H4 (cell line): ENCODE results near the gene SART3. TPM values are rescaled to one million over a fixed set of nuclear protein-coding genes. Genes with fewer than 3 reads are reported as not detected.

Source experiments
- DNase-seq: peaks from one replicate; pipeline ENCODE4 v3.0.0-alpha.2; 2015; ENCODE audit warnings: low spot score
- total RNA-seq: library from RNA; depleted of rRNA; stranded (reverse); fragments of >200 nt; shearing (Covaris generic); gene quantifications from 2 replicates; pipeline ENCODE4 v1.2.3, GENCODE V29; 2014

SART3 gene
- total RNA-seq, 1 experiment from 2014 or later: 44.8 TPM

GRCh38 chr12:108523365-108523764 is 37.6 kb downstream of the SART3 start:
- no peak for DNase-seq

GRCh38 chr12:108519558-108519957 is 41.4 kb downstream of the SART3 start:
- DNase-seq: no peak

DNA sequence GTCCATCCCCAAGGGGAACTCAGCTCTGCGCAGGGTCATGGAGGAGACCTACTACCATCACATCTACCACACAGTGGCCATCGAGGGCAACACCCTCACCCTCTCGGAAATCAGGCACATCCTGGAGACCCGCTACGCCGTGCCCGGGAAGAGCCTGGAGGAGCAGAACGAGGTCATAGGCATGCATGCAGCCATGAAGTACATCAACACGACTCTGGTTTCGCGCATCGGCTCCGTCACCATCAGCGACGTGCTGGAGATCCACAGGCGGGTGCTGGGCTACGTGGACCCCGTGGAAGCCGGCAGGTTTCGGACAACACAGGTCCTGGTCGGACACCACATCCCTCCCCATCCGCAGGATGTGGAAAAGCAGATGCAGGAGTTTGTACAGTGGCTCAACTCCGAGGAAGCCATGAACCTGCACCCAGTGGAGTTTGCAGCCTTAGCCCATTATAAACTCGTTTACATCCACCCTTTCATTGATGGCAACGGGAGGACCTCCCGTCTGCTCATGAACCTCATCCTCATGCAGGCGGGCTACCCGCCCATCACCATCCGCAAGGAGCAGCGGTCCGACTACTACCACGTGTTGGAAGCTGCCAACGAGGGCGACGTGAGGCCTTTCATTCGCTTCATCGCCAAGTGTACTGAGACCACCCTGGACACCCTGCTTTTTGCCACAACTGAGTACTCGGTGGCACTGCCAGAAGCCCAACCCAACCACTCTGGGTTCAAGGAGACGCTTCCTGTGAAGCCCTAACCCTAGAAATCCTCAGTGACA is 42.1 kb downstream of the SART3 start:
- no peak for DNase-seq

GRCh38 chr12:108518101-108518715 is 42.8 kb downstream of the SART3 start:
- no peak for DNase-seq

GRCh38 chr12:108517288-108518100 is 43.5 kb downstream of the SART3 start:
- DNase-seq: no peak

DNA sequence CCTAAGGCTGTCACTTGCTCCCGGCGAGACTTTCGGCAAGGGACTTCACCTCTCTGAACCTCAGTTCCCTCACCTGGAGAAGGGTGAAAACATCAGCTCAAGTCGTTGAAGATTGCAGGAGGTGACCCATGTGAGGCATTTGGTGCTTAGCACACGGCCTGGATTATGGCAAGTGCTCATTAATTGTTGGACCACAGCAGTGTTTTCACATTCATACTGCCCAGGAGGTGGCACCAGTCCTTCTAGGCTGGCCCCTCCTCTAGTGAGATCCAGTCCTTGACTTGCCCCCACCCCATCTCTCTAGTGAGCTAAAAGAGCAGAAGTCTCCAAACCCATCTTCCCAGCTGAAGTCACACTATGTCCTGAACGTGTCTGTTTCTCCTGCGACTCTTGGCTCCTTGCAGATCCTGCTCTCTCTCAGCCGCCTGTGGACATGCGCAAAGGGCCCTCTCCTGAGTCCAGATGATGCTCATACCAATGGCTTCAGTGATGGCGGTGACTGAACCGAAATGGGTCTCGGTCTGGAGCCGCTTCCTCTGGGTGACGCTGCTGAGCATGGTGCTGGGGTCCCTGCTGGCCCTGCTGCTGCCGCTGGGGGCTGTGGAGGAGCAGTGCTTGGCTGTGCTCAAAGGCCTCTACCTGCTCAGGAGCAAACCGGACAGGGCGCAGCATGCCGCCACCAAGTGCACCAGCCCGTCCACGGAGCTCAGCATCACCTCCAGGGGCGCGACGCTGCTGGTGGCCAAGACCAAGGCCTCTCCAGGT is 44.3 kb downstream of the SART3 start:
- DNase-seq: no peak

DNA sequence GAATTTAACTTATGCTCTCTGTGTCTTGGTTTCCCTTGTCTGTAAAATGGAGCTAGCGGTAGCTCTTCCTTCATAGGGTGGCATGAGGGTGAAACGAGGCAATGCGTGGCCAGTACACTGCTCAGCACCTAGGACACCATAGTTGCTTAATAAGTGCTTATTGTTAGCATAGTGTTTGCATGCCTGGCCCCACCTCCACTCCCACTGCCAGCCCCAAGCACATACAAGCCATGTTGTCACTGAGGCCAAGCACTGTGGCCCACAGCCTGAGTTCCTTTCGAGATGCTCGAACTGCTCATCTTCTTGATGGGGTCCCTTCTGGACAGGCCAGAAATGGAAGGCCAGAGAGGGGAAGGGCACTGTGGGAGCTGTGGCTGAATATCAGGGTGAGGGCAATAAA is 45.1 kb downstream of the SART3 start:
- DNase-seq: no peak

DNA sequence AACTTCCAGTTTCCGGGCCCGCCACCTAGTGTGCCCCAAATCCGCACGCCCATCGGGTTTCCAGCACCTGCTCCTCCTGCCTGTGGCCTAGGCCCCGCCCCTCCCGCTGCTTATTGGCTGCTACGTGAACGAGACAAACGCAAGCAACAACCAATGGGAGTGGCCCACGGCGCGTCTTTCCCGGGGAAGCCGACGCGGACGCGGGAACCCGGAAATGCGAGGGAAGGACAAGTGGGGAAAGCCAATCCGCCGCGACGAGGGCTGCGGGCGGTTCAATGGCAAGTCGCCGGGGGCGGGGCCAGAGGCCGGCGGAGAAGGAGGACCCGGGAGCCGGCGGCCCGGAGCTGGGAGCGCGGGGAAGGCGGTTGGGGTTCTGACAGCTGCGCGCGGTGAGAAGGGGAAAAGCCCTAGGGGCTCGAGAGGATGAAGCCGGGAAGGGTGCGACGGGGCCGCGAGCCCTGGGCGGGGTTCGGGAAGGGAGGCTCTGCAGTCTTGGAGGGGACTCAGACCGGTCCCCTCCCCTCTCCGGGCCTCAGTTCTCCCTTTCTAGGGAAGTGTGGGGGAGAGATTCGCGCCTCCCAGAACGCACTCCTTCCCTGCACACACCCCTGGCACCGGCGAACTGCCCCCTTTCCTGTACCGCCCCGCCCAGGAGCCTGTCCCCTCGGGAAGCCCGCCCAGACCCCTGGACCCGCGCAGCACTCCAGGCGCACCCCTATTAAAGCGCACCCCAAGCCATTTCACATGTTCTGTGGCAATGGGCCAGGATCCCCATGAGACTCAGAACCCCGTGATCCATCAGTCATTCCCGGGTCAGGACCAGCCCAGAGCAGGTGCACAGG is 45.8 kb downstream of the SART3 start, which contains the start of gene FICD:
Gene FICD (plus strand): TSS at position 305 of the 842 bp plus-strand sequence. CDS start 1,696 bp downstream, outside the sequence.
- DNase-seq: peak; percentile 98

GRCh38 chr12:108514468-108514972 is 46.5 kb downstream of the SART3 start:
- DNase-seq: no peak

DNA sequence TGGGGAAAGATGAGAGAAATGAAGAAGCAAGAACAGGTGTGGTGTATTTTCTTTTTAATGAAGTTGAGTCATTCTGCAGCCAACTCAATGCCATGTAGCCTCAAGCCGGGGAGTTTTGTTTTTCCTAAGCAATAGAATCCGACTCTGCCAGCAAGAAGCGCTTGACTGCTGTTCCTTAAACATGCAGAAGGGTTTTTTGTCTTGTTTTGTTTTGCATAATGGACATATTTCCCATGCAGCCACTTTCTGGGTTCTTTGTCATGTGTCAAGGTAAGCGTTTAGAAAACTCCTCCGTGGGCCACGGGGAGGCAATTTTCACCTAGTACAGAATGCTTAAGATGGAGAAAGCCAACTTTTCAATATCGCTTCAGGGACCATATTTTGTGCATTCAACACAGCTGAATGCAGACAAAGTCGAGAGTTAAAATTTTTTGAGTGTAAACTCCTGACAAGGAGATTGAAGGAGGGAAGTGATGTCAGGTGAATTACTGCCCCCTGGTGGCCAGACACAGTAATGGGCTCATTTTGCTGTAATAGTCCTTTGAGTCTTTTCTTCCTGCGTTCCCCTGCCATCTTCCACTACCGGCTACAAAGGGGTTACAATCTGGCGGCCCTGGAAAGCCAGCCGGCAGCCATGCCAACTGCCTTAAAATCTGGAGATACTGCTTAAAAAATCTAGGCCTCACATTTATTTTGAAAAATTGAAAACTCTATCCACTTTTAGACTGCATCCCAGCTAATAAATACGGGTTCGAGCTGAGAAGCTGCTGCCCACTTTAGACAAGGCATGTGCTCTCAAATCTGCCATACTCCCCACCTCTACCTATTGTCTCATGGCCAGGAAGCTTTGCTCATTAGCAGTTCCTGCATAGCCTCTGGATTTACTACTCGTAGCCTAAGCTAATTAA is 49.1 kb downstream of the SART3 start:
- peak; percentile 66 for DNase-seq

DNA sequence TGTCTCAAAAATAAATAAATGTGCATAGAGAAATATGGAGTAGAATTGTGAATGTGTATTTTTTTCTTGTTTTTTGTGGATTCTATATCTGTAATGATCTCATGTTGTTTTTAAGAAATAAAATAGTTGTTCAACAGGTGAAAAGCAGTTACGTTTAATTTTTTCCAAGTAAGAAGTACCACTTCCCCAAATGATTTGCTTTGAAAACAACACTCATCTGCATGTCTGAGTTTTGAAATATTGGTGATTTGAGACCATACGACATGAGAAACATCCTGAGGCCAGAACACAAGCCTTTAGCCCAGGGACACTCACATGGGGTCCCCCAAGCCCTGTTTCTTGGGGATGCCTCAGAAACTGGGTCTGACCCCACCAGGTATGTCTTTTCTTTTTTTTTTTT is 50.1 kb downstream of the SART3 start:
- no peak for DNase-seq

- DNase-seq: no peak
Measured at GRCh38 chr12:108509806-108510205, 51.2 kb downstream of the SART3 start.

GRCh38 chr12:108507971-108508642 is 52.9 kb downstream of the SART3 start:
- DNase-seq: no peak

- no peak for DNase-seq
Measured at GRCh38 chr12:108505129-108505528, 55.8 kb downstream of the SART3 start.

DNA sequence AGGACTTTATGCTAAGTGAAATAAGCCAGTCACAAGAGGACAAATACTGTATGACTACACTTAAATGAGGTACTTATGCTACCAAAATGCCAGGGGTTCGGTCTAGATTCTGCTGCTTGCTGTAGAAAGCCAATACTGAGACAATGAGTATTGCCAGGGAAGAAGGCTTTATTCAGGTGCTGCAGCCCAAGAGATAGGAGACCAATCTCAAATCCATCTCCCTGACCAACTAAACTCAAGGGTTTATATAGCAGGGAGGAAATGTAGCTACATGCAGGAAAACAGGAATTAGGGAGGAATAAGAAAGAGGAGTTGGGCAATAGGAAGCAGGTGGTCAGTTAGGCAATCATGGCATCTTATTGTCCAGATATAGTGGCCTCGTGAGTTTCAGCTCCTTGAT is 58.1 kb downstream of the SART3 start:
- DNase-seq: no peak

DNA sequence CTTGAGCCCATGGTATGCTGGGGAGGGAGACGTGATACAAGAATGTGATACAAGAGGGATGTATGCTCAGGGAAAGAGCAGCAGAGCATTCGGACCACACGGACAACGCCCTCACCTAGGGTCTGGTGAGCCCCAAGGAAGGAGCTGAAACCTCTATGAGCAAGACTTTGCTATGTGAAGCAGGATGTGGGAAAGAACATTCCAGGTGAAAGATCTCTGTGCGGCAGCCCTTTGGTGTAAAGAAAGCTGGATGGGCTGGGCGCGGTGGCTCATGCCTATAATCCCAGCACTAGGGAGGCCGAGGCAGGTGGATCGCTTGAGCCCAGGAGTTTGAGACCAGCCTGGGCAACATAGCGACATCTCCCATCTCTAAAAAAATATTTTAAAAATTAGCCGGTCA is 62.8 kb downstream of the SART3 start:
- no peak for DNase-seq

GRCh38 chr12:108495823-108496579 is 65.0 kb downstream of the SART3 start:
- no peak for DNase-seq

- DNase-seq: peak; percentile 36
Measured at GRCh38 chr12:108495054-108495453, 65.9 kb downstream of the SART3 start.
